ENCODE measurements around the gene GRSF1.
"Not testable (repeated sequence)": the region's sequence is repeated elsewhere in the genome, so short reads cannot be mapped to it uniquely, and the experiment has no call there.

Gene GRSF1, protein sequence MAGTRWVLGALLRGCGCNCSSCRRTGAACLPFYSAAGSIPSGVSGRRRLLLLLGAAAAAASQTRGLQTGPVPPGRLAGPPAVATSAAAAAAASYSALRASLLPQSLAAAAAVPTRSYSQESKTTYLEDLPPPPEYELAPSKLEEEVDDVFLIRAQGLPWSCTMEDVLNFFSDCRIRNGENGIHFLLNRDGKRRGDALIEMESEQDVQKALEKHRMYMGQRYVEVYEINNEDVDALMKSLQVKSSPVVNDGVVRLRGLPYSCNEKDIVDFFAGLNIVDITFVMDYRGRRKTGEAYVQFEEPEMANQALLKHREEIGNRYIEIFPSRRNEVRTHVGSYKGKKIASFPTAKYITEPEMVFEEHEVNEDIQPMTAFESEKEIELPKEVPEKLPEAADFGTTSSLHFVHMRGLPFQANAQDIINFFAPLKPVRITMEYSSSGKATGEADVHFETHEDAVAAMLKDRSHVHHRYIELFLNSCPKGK

DNA sequence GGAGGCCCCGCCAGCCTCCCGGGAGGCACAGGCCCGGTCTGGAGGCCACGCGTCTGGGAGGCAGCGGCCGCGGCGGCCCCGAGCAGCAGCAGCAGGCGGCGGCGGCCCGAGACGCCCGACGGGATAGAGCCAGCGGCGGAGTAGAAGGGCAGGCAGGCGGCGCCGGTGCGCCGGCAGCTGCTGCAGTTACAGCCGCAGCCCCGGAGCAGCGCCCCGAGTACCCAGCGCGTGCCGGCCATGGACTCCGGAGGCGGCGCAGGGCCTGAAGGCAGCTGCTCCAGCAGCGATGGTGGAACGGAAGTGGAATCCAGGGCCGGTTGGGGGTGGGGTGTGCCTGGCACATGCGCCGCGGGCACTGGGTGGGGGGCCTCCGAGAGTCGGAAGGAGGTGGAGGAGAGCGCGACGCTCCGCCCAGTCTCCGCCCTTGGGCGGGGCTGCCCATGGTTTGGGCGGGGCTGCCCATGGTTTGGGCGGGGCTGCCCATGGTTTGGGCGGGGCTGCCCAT lies at the start of gene GRSF1:
GRSF1 (minus strand) TSS at position 302 of the 505 bp plus-strand sequence; CDS start at position 239, 63 bp downstream.
- peak; percentile 96 for DNase-seq

DNA sequence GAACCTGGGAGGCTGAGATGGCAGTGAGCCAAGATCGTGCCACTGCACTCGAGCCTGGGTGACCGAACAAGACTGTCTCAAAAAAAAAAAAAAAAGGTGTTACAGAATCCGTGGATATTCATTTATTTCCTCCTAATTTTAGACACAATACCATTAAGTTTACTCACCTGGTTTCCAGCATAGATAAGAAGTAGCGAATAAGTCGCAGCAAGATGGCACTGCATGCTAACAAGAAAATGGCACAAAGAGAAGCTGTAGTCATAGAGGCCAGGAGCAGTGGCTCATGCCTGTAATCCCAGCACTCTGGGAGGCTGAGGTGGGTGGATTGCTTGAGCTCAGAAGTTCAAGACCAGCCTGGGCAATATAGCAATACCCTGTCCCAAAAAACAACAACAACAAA lies 45.5 kb upstream of the GRSF1 start:
- DNase-seq = no peak

DNA sequence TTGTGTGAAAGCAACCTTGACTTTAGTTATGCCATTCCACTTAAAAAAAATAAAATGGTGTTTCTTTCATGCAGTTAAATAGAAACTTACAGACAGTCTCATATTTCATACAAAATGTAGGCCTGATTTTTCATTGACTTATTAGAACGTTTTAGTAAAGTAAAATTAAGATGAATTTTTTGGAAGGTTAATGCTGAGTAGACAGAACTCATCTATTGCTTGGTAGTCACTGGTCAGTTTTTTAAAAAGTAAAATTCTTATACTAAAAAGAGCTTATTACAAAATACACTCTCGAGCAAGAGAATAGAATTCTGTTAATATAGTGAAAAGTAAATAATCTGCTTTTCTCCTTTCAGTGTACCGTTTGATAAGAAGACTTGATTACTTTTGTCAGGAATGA lies 41.0 kb upstream of the GRSF1 start:
- DNase-seq = no peak

DNA sequence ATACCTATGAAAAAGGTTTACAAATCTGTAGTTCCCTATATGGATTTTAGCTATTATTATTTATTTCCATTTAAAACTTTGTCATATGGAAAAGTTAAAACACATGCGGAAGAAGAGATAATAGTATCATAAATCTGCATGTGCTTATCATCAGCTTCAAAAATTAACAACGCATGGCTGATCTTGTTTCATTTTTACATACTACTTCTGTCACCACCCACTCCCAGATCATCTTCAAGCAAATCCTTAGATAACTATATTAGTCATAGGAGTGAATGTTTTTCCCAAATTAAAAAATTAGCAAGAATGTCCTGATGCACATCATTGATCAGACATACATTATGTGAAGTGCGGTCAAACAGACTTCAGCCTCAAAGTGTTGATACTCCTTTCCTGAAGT lies 37.9 kb upstream of the GRSF1 start:
- DNase-seq = no peak

DNA sequence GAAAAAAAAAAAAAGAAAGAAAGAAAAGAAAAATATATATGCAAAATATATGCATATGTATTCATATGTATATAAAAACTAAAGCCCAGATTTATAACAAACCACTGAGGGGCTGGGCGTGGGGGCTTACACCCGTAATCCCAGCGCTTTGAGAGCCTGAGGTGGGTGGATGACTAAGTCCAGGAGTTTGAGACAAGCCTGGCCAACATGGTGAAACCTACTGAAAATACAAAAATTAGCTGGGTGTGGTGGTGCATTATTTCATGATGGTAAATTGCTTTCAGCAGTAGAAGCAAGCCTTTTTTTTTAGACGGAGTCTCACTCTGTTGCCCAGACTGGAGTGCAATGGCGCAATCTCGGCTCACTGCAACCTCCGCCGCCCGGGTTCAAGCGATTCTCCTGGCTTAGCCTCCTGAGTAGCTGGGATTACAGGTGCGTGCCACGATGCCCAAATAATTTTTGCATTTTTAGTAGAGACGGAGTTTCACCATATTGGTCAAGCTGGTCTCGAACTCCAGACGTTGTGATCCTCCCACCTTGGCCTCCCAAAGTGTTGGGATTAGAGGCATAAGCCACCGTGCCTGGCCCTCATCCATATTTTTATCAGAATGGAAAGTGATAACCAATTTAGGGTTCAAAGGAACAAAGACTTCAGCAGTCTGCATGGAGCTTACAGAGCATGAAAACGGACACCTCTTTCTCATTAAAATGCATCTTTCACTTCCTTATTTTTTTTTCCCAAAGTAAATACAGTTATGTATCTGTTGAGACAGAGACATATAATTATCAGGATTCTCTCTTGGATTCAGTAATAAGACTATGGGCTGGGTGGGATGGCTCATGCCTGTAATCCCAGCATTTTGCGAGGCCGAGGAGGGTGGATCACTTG lies 34.8 kb upstream of the GRSF1 start:
- DNase-seq = no peak

DNA sequence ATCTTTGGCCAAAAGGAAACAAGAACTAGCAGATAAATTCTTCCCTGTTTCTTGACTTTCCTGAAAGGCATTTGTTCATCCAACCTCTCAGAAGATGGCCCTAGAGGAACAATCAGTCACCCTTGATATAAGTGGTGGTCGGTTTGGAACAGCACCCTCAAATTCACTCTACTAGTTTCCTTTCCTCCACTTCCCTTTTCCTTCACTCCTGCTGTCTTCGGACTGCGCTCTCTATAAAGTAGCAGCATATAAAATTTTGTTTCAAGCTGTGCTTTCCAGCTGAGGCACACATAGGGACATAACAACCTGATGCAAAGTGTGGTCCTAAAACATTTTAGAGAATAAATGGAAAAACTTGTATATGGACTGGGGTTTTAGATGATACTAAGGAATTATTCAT lies 33.5 kb upstream of the GRSF1 start:
- no peak for DNase-seq

DNA sequence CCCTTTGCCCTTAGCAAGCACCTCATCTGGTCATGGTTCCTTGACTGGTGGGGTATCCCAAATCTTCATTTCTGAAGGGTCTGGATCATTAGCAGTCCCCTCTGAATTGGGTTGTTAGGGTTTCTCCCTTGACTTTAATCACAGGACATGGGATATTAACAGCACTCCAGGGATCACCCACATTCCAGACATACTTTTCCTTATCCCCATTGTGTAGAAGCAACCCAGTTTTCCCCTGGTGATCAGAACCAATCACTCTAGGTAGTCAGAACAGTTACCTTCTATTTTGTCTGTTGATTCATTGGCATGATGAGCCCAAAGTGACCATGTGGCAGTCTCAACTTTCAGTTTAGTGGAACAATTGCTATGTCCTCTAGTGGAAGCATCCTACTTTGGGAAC lies 29.1 kb upstream of the GRSF1 start:
- DNase-seq = no peak

DNA sequence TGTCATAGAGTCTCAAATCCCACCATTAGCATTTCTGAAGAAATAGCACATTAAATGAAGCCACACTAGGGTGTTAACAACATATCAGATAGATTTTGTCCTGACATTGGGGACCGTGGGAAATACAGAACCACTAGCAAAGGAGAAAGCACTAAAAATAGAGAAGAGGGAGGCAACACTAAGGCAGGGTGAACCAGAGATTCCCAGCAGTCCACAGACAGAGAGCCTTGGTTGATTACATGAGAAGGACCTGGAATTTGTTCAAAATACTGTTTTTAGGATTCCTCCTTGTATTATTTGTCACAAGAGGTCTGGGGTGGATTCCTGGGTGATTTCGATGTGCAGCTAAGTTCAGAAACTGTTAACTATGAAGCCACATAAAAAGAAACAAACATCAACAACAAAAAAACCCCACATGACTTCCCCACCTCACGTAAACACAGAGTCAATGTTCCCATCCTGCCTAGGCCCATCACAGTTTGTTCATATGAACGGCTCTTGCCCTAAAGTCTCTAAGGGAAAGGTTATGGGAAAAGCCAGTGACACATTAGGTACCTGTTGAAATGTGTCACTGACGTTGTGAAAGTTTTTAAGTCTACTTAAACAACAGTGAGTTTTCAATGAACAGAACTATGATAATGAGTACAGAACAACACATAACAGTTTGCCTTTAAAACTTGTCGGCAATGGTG lies 23.6 kb upstream of the GRSF1 start:
- DNase-seq = no peak

DNA sequence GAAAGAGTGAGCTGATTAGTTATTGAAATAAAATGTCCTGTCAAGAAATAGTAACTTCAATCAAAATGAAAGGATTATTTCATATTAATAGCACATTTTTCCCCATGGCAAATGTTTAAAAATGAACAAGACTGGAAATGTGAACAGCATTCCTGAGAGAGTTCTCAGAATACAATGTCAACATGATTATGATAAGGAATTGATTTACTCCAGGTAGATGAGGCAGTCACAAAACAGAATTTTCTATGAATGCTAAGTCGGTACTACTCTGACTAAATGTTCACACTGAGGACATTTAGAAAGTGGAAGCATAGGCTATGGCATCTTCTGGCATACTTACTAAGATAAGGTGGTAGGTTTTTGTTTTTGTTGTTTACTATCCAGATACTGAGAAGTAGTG lies 19.4 kb upstream of the GRSF1 start:
- DNase-seq = no peak

DNA sequence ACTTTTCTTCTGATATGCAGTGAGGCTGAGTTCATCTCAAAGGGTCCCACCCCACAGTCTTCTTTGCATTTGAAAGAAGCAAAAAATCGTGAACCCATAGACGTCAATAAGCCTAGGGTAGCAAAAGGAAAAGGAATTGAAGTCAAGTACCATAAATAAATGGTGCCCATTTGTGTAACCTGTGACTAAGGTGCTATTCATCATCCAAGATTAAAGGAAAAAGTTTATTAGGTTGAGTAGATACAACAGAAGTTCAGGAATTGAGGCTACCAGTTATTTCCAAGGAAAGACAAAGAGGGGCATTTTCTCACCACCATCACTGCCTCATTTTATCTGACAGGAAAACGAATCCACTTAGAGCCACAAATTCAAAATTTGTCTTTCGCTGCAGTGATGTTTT lies 18.8 kb upstream of the GRSF1 start:
- no peak for DNase-seq

DNA sequence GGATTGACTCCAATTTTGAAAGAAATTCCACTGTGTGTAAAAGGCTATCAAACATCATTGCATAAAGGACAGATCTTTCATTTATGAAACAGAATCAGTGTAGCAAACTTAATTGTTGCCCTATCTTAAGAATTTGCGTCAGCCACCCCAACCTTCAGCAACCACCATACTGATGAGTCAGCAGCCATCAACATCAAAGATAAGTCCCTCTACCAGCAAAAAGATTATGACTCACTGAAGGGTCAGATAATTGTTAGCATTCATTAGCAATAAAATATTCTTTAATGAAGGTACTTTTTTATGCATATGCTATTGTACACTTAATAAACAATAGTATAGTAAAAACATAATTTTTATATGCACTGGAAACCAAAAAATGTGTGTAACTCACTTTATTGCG lies 15.8 kb upstream of the GRSF1 start:
- no peak for DNase-seq

DNA sequence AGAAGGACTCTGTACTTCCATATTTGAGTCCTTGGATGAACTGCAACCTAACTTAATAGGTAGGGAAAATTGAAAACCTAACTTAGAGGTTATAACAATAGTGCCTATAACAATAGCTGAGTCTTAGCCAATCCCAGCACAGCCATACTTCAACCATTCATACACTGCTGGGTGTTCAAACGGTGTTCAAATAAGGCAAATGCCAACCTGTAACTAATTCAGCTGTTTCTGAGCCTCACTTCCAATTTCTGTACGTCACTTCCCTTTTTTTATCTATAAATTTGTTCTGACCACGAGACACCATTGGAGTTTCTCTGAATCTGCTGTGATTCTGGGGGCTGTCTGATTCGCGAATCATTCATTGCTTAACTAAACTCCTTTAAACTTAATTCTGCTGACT lies 9.6 kb upstream of the GRSF1 start:
- DNase-seq = no peak

DNA sequence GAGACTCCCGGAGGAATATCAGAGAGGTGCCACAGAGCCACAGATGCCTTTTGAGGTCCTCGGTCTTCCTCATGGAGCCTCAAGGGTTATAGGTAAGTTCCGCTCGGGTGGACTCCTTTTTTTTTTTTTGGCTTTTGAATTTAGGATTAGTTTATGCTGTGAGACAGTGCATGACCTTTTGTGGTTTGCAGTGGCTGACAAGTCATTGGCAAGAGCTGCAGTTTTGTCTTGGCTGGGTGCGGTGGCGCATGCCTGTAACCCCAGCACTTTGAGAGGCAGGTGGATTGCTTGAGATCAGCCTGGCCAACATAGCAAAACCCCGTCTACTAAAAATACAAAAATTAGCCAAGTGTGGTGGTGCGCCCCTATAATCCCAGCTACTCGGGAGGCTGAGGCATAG lies 4.5 kb upstream of the GRSF1 start:
- DNase-seq = peak; percentile 36

DNA sequence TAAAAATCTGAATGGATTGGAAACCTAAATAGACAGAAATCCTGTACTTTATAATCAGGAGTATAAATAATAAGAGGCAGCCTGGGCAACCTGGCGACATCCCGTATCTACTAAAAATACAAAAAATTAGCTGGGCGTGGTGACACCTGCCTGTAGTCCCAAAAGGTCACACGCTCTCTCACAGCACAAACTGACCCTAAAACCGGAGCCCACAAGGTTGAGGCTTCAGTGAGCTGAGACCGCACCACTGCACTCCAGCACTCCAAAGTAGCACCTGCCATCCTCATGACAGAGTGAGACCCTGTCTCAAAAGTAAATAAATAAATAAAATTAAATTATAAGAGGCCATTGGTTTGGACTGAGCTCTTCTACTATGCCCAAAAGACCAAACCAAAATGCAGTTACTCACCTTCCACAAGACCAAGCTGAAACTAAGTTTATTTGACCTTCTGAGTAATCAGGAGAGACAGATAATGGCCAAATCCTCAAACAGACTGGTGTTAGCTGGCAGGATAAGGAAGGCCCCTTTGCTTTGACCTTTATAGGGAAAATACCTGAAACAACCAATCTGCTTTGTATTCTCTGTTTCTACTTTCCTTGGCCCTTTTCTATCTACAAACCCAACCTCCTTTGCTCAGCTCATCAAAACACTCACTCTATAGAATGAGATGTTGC lies 3.2 kb upstream of the GRSF1 start:
- DNase-seq = no peak

DNA sequence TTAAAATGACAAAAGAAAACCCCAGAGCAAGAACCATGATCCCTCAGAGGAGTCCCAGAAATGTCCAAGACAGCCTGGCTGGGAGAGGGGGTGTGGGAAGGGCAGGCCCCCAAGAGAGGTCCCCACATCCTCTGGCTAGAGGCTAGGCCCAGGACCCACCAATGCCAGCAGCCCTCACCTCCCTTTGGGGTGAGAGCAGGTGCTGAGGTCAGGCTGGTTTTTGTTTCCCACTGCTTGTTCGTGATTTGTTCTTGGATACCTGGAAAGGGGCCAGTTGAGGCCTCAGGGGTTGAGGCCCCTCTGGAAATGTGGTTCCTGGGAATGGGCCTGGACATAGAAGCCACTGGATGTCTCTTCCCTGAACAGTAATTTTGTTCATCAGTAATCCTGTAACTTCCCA lies 2.3 kb upstream of the GRSF1 start:
- no peak for DNase-seq

DNA sequence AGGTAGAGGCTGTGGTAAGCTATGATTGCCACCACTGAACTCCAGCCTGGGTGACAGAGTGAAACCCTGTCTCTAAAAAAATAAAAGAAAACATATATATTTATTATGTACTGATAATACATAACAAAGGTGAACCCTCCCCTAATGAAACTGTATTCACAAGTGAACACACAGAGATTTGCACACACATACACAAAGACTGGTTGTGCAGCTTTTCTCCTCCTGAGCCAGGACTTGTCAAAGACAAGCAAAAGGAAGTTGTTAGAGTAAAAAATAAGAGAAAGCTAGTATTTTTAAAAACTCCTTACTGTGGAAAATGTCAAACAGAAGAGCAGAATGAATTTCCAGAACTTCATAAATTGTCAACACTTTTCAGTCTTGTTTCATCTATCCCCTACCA lies 1.5 kb upstream of the GRSF1 start:
- DNase-seq = no peak

DNA sequence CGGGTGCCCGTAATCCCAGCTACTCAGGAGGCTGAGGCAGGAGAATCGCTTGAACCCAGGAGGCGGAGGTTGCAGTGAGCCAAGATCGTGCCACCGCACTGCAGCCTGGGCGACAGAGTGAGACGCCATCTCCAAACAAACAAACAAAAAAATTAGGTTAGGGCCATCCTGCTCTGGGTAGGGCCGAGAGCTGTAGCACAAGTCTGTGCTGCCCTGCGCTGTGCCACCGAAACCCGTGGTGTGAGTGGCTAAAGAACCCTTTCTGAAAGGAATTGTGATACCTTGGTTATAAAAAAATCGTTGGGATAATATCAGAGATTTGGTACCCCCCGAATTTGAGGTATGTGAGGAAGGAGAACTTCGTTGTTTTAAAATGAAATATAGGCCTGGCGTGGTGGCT lies 941 bp upstream of the GRSF1 start:
- DNase-seq = not testable (repeated sequence)

DNA sequence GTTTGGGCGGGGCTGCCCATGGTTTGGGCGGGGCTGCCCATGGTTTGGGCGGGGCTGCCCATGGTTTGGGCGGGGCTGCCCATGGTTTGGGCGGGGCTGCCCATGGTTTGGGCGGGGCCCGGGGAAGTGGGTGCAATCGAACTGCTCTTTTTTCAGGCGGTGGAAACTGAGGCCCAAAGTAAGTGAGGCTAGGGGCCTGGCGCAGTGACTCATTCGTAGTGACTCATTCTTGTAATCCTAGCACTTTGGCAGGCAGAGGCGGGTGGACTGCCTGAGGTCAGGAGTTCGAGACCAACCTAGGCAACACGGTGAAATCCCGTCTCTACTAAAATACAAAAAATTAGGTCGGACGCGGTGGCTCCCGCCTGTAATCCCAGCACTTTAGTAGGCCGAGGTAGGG lies 447 bp upstream of the GRSF1 start:
- peak; percentile 80 for DNase-seq

DNA sequence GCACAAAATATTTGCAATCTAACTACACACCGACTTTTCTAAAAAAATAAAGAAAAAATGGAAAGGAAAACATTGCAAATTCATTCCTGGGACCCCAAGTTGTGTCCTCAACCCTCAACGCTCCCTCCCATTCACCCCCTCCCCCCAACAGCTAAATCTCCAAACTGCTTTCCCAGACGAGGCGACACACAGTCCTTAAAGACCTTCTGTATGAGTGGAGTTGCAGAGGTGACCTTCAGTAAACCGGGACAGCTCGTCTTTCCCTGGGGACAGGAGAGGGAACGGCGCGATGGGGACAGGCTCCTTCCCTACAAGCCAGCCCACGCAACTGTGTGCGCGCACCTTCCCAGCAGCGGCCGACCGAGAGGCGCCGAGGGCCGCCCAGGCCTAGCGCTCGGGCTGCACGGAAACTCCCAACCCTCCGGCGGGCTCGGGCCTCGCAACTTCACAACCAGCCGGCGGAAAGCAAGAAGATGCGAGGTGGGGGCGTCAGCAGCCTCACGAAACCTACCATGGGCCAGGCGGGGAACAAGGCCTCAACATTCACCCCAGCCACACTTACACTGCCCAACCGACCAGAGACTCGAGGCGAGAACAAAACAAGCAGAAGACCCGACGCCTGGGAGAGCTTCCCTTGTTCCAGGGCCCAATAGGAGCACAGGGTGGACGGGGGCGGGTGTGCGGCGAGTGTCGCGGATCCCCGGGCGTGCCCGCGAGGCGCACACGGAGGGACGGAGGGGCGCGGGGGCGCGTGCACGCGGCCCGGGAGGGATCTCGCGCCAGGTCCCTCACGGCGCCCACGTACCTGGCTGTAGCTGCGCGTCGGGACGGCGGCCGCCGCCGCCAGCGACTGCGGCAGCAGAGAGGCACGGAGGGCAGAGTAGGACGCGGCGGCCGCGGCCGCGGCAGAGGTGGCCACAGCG lies 763 bp downstream of the GRSF1 start:
- DNase-seq = peak; percentile 80

DNA sequence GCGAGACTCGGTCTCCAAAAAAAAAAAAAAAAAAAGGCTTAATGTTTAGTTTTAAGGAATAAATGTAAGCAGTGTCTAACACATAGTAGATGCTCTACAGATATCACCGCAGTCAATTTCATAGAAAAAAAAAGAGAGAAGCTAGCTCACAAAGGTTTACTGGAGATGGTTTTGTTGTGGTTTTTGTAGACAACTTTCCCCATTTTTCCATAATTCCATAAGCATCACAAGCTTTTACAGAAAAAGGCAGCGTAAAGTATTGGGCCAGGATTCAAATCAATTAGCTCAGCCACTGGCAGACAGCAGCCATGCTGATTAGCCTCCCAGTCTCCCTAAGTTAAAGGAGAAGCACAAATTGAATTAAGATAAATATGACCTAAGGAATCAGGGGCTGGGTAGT lies 1.5 kb downstream of the GRSF1 start:
- no peak for DNase-seq

DNA sequence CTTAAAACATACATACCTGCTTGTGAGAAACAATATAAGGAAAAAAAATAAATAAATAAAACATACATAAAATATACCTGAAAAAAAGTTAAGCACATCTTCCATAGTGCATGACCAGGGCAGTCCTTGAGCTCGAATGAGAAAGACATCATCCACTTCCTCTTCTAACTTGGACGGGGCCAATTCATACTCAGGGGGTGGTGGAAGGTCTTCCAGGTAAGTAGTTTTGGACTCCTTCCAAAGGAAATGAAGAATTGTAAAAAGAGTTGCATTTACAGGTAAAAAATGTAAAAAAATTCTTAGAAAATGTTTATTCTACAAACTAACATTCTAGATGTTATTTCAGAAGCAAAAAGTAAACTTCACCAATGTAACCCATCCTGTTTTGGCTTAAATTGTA lies 3.6 kb downstream of the GRSF1 start:
- DNase-seq = no peak

DNA sequence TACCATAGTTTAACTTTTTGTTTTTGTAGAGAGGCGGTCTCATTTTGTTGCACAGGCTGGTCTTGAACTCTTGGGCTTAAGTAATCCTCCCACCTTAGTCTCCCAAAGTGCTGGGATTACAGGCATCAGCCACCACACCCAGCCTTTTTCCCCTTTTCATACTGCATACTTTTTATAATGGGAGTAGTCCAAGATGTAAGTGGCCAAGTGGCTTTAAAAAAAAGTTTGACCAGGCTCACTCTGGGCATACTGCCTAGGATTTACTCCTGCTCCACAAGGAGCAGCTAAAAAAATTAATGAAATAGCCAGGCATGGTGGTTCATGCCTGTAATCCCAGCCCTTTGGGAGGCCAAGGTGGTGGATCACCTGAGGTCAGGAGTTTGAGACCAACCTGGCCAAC lies 6.0 kb downstream of the GRSF1 start:
- no peak for DNase-seq
